ENCODE data around the gene CACFD1. TPM values are rescaled to one million over a fixed set of nuclear protein-coding genes. Genes with fewer than 3 reads are reported as not detected.

Gene CACFD1
- total and polyA plus RNA-seq, 2 of the 4 experiments (the other 2 are of a cell fraction) = 2.0 to 6.6 TPM

DNA sequence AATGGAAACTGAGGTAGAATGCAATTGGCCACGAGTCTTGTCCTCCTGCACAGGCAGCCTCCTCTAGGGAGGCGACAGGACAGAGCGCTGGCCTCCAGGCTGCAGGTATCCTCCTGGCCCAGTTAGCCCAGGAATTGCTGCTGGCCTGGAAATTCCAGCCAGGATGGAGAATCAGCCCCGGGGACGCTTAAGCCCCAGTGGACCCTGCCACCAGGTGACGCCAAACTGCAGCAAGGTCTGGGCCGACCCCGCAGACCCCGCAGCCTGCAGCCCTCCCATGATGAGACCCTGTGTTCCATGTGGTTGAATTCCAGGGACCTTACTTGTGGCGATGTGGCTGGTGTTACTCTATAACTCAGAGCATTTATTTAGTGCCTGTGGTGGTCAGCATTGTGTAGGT is 7.3 kb downstream of the CACFD1 start:
- WGBS, 2 experiments (ENCODE audit: extremely low coverage in 2 of 2, insufficient read length in 1 of 2) = 45% methylated on average over 6 of the region's 10 CpGs; no CpG with 5 or more reads in 1 of the 2 experiments
- no peak overlapping the region for H3K56ac ChIP-seq (ENCODE audit: extremely low read depth, insufficient read depth, low read length)
- no peak overlapping the region for H2BK20ac ChIP-seq (ENCODE audit: low read depth, low read length)
- BruUV-seq (replicated peaks) = no TSS peak
- H2BK5ac ChIP-seq (ENCODE audit: low read depth, low read length, poor library complexity, severe bottlenecking) = no peak overlapping the region
- H2BK120ac ChIP-seq (ENCODE audit: low read depth, low read length) = no peak overlapping the region
- no peak overlapping the region for H3K27ac ChIP-seq (ENCODE audit: insufficient read depth, low read length)
- no peaks in the 10 kb centered on the region for H3K9me3 ChIP-seq (ENCODE audit: control insufficient read depth, insufficient read depth, low read length)
- dilution Hi-C loops (cut with HindIII; ENCODE audit: low sequenced_read_pairs, unreplicated experiment) (no loop called here), intact Hi-C loops (cut with micrococcal nuclease) (no loop called here), in situ Hi-C loops (cut with MboI; ENCODE audit: low sequenced_read_pairs) (no loop called here)
- H2BK15ac ChIP-seq (ENCODE audit: low read depth, low read length) = no peak overlapping the region
- ChIA-PET CTCF (no interaction called here), POLR2A (ENCODE audit: unreplicated experiment) (no interaction called here)
- no peak overlapping the region for H2AK5ac ChIP-seq (ENCODE audit: low read depth, low read length)
- H3K23ac ChIP-seq (ENCODE audit: low read depth, low read length) = no peak overlapping the region
- no peak overlapping the region for H3K14ac ChIP-seq (replicated peaks; ENCODE audit: low read depth, low read length)
- H3K27me3 ChIP-seq (ENCODE audit: control insufficient read depth, insufficient read depth, low read length) = no peaks in the 10 kb centered on the region
- no peak overlapping the region for H4K91ac ChIP-seq (ENCODE audit: insufficient read depth, low read depth, low read length)
- H3K9me1 ChIP-seq (ENCODE audit: insufficient read depth, low read length) = no peaks in the 10 kb centered on the region
- TF ChIP-seq, protein P1, sequence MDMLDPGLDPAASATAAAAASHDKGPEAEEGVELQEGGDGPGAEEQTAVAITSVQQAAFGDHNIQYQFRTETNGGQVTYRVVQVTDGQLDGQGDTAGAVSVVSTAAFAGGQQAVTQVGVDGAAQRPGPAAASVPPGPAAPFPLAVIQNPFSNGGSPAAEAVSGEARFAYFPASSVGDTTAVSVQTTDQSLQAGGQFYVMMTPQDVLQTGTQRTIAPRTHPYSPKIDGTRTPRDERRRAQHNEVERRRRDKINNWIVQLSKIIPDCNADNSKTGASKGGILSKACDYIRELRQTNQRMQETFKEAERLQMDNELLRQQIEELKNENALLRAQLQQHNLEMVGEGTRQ (IDR thresholded peaks at IDR 0.05; ENCODE audit: low read depth, low read length) = no peak
- no peak for TF ChIP-seq CEBPB (IDR thresholded peaks at IDR 0.05; ENCODE audit: low read depth, low read length)
- TF ChIP-seq CHD1 (IDR thresholded peaks at IDR 0.05; ENCODE audit: low read depth, low read length) = no peak
- TF ChIP-seq, protein P2, sequence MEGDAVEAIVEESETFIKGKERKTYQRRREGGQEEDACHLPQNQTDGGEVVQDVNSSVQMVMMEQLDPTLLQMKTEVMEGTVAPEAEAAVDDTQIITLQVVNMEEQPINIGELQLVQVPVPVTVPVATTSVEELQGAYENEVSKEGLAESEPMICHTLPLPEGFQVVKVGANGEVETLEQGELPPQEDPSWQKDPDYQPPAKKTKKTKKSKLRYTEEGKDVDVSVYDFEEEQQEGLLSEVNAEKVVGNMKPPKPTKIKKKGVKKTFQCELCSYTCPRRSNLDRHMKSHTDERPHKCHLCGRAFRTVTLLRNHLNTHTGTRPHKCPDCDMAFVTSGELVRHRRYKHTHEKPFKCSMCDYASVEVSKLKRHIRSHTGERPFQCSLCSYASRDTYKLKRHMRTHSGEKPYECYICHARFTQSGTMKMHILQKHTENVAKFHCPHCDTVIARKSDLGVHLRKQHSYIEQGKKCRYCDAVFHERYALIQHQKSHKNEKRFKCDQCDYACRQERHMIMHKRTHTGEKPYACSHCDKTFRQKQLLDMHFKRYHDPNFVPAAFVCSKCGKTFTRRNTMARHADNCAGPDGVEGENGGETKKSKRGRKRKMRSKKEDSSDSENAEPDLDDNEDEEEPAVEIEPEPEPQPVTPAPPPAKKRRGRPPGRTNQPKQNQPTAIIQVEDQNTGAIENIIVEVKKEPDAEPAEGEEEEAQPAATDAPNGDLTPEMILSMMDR (conservative IDR thresholded peaks at IDR 0.05; ENCODE audit: low read depth, low read length) = no peak
- no peak for TF ChIP-seq MAFK (IDR thresholded peaks at IDR 0.05; ENCODE audit: low read depth, low read length)
- no peak for TF ChIP-seq RFX5 (IDR thresholded peaks at IDR 0.05; ENCODE audit: low read depth, low read length)
- TF ChIP-seq, protein P3, sequence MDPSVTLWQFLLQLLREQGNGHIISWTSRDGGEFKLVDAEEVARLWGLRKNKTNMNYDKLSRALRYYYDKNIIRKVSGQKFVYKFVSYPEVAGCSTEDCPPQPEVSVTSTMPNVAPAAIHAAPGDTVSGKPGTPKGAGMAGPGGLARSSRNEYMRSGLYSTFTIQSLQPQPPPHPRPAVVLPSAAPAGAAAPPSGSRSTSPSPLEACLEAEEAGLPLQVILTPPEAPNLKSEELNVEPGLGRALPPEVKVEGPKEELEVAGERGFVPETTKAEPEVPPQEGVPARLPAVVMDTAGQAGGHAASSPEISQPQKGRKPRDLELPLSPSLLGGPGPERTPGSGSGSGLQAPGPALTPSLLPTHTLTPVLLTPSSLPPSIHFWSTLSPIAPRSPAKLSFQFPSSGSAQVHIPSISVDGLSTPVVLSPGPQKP (IDR thresholded peaks at IDR 0.05; ENCODE audit: borderline replicate concordance, low read depth, low read length) = no peak
- TF ChIP-seq MXI1 (IDR thresholded peaks at IDR 0.05; ENCODE audit: borderline replicate concordance, low read depth, low read length) = no peak
- TF ChIP-seq MAZ (IDR thresholded peaks at IDR 0.05; ENCODE audit: borderline replicate concordance, low read depth, low read length) = no peak
- no peak for TF ChIP-seq POLR2A (IDR thresholded peaks at IDR 0.05; ENCODE audit: low read depth, low read length)
- H2AK9ac ChIP-seq (replicated peaks; ENCODE audit: low read depth, low read length, poor library complexity) = no peak overlapping the region
- H3K4me2 ChIP-seq (ENCODE audit: low read depth, low read length) = no peak overlapping the region
- H3K4me1 ChIP-seq (ENCODE audit: control insufficient read depth, insufficient read depth, low read length) = no peaks in the 10 kb centered on the region
- H3K36me3 ChIP-seq (ENCODE audit: control insufficient read depth, insufficient read depth, low read length) = peaks cover 9% of the 10 kb centered on the region
- H3K79me1 ChIP-seq (ENCODE audit: low read depth in 1 of 2, low read length in 2 of 2) = no peaks in the 10 kb centered on the region; a peak in 1 of 4 replicates
- DNase-seq (no peak), ATAC-seq (ENCODE audit: low read depth) (no peak)
- H2AFZ ChIP-seq (replicated peaks; ENCODE audit: low read length, poor library complexity) = no peak overlapping the region
- H4K20me1 ChIP-seq (ENCODE audit: insufficient read depth, low read length) = no peaks in the 10 kb centered on the region
- no peak overlapping the region for H4K5ac ChIP-seq (ENCODE audit: low read depth, low read length)
- no peak overlapping the region for H3K4ac ChIP-seq (ENCODE audit: low read depth, low read length)
- no peak overlapping the region for H3K9ac ChIP-seq (ENCODE audit: low read depth, low read length)
- no peak overlapping the region for H3K4me3 ChIP-seq (ENCODE audit: insufficient read depth, low read depth, low read length)
- H3K18ac ChIP-seq (ENCODE audit: low read depth, low read length) = no peak overlapping the region
- H4K8ac ChIP-seq (ENCODE audit: low read depth in 2 of 2, low read length in 2 of 2) = no peak overlapping the region

All from IMR-90 (cell line).